H54 (cell line): ENCODE results near the gene BRINP3.

Source experiments
- DNase-seq: peaks from one replicate; pipeline ENCODE4 v3.0.0; 2011; ENCODE audit warnings: low spot score, mixed read lengths; ENCODE audit not compliant: insufficient read length
- FAIRE-seq: peaks from 3 replicates; lab custom pipeline; 2011; peaks lifted over from hg19 to GRCh38; lab: Jason Lieb, UNC
- POLR2A ChIP-seq: IDR thresholded peaks from 2 replicates; pipeline ENCODE4 v1.6.1; 2011; ENCODE audit warnings: low read depth, mild to moderate bottlenecking, low read length

BRINP3 gene

GRCh38 chr1:190049314-190049713, 428.4 kb downstream of the BRINP3 start:
- TF ChIP-seq POLR2A, result no peak
- DNase-seq (no peak), FAIRE-seq (no peak)
